Glutamatergic neuron (in vitro differentiated cells): ENCODE results near the gene HS6ST2. TPM values are rescaled to one million over a fixed set of nuclear protein-coding genes. Genes with fewer than 3 reads are reported as not detected.

ENCODE experiments used
- DNase-seq: peaks from one replicate; pipeline ENCODE4 v3.0.0; 2022
- H3K27ac Mint-ChIP-seq: one replicate; pipeline ENCODE4 v1.8.0; 2020; ENCODE audit warnings: mild to moderate bottlenecking, mixed read lengths, inconsistent platforms; ENCODE audit not compliant: unreplicated experiment
- H3K27me3 Mint-ChIP-seq: one replicate; pipeline ENCODE4 v1.8.0; 2020; ENCODE audit warnings: mild to moderate bottlenecking, moderate library complexity, mixed read lengths, inconsistent platforms; ENCODE audit not compliant: unreplicated experiment
- H3K36me3 Mint-ChIP-seq: one replicate; pipeline ENCODE4 v1.8.0; 2020; ENCODE audit warnings: mild to moderate bottlenecking, mixed read lengths, inconsistent platforms; ENCODE audit not compliant: unreplicated experiment
- H3K4me1 Mint-ChIP-seq: one replicate; pipeline ENCODE4 v1.8.0; 2020; ENCODE audit warnings: mild to moderate bottlenecking, low read depth, mixed read lengths, inconsistent platforms; ENCODE audit not compliant: unreplicated experiment
- H3K4me3 Mint-ChIP-seq: one replicate; pipeline ENCODE4 v1.8.0; 2020; ENCODE audit warnings: mild to moderate bottlenecking, mixed read lengths, inconsistent platforms; ENCODE audit not compliant: unreplicated experiment
- H3K9me3 Mint-ChIP-seq: one replicate; pipeline ENCODE4 v1.8.0; 2020; ENCODE audit warnings: mild to moderate bottlenecking, moderate library complexity, mixed read lengths, inconsistent platforms; ENCODE audit not compliant: unreplicated experiment
- total RNA-seq: library from RNA; stranded (reverse); fragmentation: NEBNext Ultra II Directional; extraction: Animal tissue kit (Norgen Biotek cat#: 25700); gene quantifications from one replicate; pipeline ENCODE4 v1.2.1, GENCODE V29; 2021; ENCODE audit not compliant: unreplicated experiment
- TF ChIP-seq, protein P1 (sequence below): fragments of 200-600 bp; sonication (generic); IDR thresholded peaks from one replicate; pipeline ENCODE4 v1.5.0; 2021; ENCODE audit not compliant: partially characterized antibody, unreplicated experiment

Gene HS6ST2
- total RNA-seq, 1 donor from 2014 or later: 2.9 TPM

GRCh38 chrX:132590350-132591026 lies 367.9 kb downstream of the HS6ST2 start:
- Mint-ChIP-seq H3K36me3 (no peaks in the 10 kb centered on the region), H3K27ac (no peak overlapping the region), H3K9me3 (no peaks in the 10 kb centered on the region), H3K27me3 (no peaks in the 10 kb centered on the region), H3K4me1 (no peaks in the 10 kb centered on the region), H3K4me3 (no peak overlapping the region)
- DNase-seq: no peak
- TF ChIP-seq, protein P1, sequence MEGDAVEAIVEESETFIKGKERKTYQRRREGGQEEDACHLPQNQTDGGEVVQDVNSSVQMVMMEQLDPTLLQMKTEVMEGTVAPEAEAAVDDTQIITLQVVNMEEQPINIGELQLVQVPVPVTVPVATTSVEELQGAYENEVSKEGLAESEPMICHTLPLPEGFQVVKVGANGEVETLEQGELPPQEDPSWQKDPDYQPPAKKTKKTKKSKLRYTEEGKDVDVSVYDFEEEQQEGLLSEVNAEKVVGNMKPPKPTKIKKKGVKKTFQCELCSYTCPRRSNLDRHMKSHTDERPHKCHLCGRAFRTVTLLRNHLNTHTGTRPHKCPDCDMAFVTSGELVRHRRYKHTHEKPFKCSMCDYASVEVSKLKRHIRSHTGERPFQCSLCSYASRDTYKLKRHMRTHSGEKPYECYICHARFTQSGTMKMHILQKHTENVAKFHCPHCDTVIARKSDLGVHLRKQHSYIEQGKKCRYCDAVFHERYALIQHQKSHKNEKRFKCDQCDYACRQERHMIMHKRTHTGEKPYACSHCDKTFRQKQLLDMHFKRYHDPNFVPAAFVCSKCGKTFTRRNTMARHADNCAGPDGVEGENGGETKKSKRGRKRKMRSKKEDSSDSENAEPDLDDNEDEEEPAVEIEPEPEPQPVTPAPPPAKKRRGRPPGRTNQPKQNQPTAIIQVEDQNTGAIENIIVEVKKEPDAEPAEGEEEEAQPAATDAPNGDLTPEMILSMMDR: no peak

GRCh38 chrX:132584936-132585335 lies 373.5 kb downstream of the HS6ST2 start:
- H3K9me3 Mint-ChIP-seq: no peaks in the 10 kb centered on the region
- no peak for DNase-seq
- no peak overlapping the region for H3K27ac Mint-ChIP-seq
- H3K4me1 Mint-ChIP-seq: no peaks in the 10 kb centered on the region
- TF ChIP-seq, protein P1: no peak
- H3K4me3 Mint-ChIP-seq: no peak overlapping the region
- no peaks in the 10 kb centered on the region for H3K27me3 Mint-ChIP-seq
- no peaks in the 10 kb centered on the region for H3K36me3 Mint-ChIP-seq

GRCh38 chrX:132576939-132577338 lies 381.5 kb downstream of the HS6ST2 start:
- H3K4me1 Mint-ChIP-seq: no peaks in the 10 kb centered on the region
- no peak overlapping the region for H3K27ac Mint-ChIP-seq
- DNase-seq: no peak
- no peak overlapping the region for H3K4me3 Mint-ChIP-seq
- no peaks in the 10 kb centered on the region for H3K9me3 Mint-ChIP-seq
- H3K36me3 Mint-ChIP-seq: no peaks in the 10 kb centered on the region
- no peaks in the 10 kb centered on the region for H3K27me3 Mint-ChIP-seq
- TF ChIP-seq, protein P1: no peak

Other genes with a start within 250 kb of the HS6ST2 start
- gene USP26, start 138.5 kb upstream of the HS6ST2 start, total RNA-seq: not detected